Fibroblast of pulmonary artery (primary cell): ENCODE measurements around the gene NSUN2.

Experiments used
- DNase-seq: peaks from one replicate; pipeline ENCODE4 v3.0.0-alpha.2; 2010; ENCODE audit warnings: low read depth
- H3K4me3 ChIP-seq: replicated peaks from 2 replicates; pipeline ENCODE4 v1.5.1; 2011; ENCODE audit warnings: low read depth, mild to moderate bottlenecking, control low read depth, low read length, moderate library complexity
- TF ChIP-seq, protein P1 (sequence below): IDR thresholded peaks from 2 replicates; pipeline ENCODE4 v1.5.1; 2011; ENCODE audit warnings: mild to moderate bottlenecking, control low read depth, low read length, inconsistent platforms; ENCODE audit errors: missing control alignments

The NSUN2 gene

DNA sequence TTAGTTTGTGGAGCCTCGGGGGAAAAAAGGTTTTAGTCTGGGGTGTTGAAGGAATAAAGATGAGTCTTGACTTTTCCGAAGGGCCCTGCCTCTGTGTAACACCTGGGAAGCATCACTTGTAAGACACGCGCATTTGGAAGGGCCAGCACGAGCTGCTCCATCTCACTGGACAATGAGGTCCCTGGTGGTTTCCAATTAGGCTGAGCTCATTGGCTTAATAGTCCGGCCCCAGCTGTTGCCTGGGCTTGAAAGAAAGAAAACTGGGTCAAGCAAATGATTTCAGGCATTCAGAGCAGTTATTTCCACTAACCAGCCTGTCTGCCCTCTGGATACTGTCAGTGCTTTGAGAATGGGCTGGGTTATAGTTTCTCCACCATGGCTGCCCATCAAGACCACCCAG is 64.5 kb downstream of the NSUN2 start:
- no peak for DNase-seq
- TF ChIP-seq, protein P1, sequence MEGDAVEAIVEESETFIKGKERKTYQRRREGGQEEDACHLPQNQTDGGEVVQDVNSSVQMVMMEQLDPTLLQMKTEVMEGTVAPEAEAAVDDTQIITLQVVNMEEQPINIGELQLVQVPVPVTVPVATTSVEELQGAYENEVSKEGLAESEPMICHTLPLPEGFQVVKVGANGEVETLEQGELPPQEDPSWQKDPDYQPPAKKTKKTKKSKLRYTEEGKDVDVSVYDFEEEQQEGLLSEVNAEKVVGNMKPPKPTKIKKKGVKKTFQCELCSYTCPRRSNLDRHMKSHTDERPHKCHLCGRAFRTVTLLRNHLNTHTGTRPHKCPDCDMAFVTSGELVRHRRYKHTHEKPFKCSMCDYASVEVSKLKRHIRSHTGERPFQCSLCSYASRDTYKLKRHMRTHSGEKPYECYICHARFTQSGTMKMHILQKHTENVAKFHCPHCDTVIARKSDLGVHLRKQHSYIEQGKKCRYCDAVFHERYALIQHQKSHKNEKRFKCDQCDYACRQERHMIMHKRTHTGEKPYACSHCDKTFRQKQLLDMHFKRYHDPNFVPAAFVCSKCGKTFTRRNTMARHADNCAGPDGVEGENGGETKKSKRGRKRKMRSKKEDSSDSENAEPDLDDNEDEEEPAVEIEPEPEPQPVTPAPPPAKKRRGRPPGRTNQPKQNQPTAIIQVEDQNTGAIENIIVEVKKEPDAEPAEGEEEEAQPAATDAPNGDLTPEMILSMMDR = no peak
- H3K4me3 ChIP-seq = no peak overlapping the region

DNA sequence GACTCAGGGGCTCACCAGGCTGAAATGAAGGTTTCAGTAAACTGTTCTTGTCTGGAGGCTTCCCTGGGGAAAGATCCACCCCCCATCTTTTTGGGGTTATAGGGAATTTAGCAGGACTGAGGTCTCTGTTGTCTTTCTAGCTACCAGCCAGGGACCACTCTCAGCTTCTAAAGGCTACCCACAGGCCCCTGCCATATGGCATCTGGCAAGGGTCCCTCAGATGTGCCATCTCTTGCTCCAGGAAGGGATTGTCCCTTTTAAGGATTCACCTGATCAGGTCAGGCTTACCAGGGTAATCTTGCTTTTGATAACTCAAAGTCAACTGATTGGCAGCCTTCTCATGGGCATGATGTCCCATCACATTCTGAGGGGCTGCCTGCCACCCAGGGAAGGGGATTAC is 65.0 kb downstream of the NSUN2 start:
- no peak overlapping the region for H3K4me3 ChIP-seq
- TF ChIP-seq, protein P1 = no peak

DNA sequence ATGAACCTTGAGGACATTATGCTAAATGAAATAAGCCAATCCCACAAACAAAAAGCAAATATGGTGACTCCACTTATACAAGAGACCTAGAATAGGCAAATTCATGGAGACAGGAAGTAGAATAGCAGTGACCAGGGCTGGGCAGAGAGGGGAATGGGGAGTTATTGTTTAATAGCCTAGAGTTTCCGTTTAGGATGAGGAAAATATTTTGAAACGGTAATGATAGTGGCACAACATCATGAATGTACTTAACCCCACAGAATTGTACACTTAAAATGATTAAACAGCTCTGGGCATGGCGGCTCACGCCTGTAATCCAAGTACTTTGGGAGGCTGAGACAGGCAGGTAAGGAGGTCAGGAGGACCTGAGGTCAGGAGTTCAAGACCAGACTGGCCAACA is 65.8 kb downstream of the NSUN2 start:
- no peak overlapping the region for H3K4me3 ChIP-seq
- DNase-seq = no peak
- TF ChIP-seq, protein P1 = no peak

More for the DNA sequence above, 65.0 kb downstream of the NSUN2 start:
- no peak for DNase-seq

DNA sequence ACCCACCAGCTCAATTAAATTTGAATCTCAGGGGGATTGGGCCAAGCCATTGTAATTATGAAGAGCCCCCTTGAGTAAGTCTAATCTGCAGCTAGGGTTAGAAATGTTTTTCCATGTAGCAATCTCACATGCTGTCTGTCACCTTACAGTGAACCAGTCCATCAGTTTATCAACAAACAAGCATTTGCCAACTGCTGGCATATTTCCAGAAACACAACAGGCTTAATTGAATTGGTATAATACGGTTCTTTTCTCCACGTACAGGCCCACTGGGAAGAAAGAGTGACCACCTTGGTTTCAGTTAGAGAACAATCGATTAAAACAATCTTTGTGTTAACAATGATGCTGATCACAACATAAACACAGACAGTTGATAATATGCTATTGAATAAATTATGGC is 67.4 kb downstream of the NSUN2 start:
- DNase-seq = no peak
- TF ChIP-seq, protein P1 = no peak
- no peak overlapping the region for H3K4me3 ChIP-seq

DNA sequence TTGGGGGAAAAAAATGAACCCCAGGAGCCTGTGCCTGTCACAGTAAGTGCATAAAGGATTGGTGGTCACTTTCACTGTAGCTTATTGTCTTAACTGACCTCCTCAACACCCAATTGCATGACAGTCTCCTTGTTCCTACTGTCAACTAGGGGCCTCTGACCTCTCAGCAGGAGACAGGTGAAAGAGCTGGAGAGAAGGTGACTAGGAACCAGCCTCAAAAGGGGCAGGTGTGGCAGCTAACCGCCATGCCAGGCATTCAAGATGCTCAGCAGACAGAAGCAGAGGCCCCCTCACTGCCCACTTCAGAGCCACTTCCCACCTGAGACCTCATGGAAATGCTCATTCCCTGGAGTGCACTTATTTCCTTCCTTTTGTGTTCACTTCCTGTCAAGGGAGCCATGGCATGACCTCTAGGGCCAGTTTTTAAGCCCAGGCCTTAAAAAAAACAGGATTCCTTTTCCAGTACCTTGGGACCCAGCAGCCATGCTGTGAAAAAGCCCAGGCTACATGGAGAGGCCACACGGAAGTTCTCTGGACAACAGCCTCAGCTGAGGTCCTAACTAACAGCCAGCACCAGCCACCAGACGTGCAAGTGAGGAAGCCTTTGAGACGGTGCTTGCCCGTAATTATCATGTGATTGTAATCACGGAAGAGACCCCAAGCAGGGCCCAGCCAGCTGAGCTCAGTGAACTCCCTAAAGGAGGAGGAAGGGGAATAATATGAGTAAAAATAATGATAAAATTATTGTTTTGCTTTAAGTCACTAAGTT is 74.9 kb downstream of the NSUN2 start:
- TF ChIP-seq, protein P1 = no peak

DNA sequence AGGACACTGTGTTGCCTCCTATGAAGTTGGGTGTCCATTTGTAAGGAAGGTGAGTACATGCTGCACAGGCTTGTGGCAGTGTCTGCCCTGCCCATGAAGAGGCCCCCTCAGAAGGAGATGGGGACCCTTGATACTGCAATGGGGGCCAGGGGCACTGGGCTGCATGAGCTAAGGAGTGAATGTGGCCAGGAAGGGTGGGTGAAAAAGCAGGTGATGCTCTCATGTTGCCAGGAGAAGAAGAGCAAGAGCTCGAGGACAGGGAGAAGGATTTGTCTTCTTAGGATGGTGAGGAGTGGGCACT is 76.1 kb downstream of the NSUN2 start:
- DNase-seq = no peak
- TF ChIP-seq, protein P1 = no peak
- H3K4me3 ChIP-seq = no peak overlapping the region

More for the DNA sequence above, 74.9 kb downstream of the NSUN2 start:
- no peak for DNase-seq
- H3K4me3 ChIP-seq = no peak overlapping the region
